ENCODE results near the gene DENND1A. TPM values are rescaled to one million over a fixed set of nuclear protein-coding genes. Genes with fewer than 3 reads are reported as not detected.

Gene DENND1A
- polyA plus RNA-seq, 2 of the 4 experiments (the other 2 are of a cell fraction): 15.1 to 21.9 TPM

- no peak for FAIRE-seq
- DNase-seq (ENCODE audit: low read depth in 1 of 2, low spot score in 1 of 2): peak; percentile 46 to 60
- ChIA-PET POLR2A (no interaction called here), CTCF (interaction anchor here (0.6 kb wide), 1 partner anchor 28 kb away, joined by 3 read pairs; no protein-coding TSS in a partner anchor)
- Histone ChIP-seq H3K4me1 (peaks cover 10% of the 10 kb centered on the region; the same call in 2 of the 3 replicates), H3K4me3 (no peak overlapping the region), H3K4me2 (peak overlapping the region; percentile 16; the same call in 2 of the 3 replicates), H3K9me3 (no peaks in the 10 kb centered on the region), H3K27ac (peak overlapping the region in 1 of 2 experiments; percentile 22; a peak in 1 of 6 replicates)
- peak; percentile 47 to 66; a peak in 4 of 6 replicates for ATAC-seq
- TF ChIP-seq EHF (CRISPR knock-in tag; IDR thresholded peaks at IDR 0.05) (no peak), FOSL2 (IDR thresholded peaks at IDR 0.05) (no peak), FOSL2 (CRISPR knock-in tag; IDR thresholded peaks at IDR 0.05) (peak; percentile 36; the same call in 1 of the 2 replicates), TFCP2L1 (CRISPR knock-in tag; IDR thresholded peaks at IDR 0.05) (no peak), CBX8 (IDR thresholded peaks at IDR 0.05) (no peak), JUN (IDR thresholded peaks at IDR 0.05) (no peak), RCOR1 (IDR thresholded peaks at IDR 0.05; ENCODE audit: low read depth, low read length) (no peak), CHD4 (IDR thresholded peaks at IDR 0.05; ENCODE audit: borderline replicate concordance) (no peak), CTCF (IDR thresholded peaks at IDR 0.05) (no peak), MAFK (IDR thresholded peaks at IDR 0.05; ENCODE audit: partially characterized antibody) (peak; percentile 43)
- WGBS (ENCODE audit: missing lambda C conversion rate): 6% methylated on average over 1 of the region's 1 CpG
Measured at GRCh38 chr9:123710299-123710698, 219.6 kb downstream of the DENND1A start.

- Histone ChIP-seq H3K4me3 (no peak overlapping the region), H3K4me2 (no peak overlapping the region), H3K4me1 (no peaks in the 10 kb centered on the region), H3K27ac (no peak overlapping the region), H3K9me3 (peaks cover 10% of the 10 kb centered on the region)
- FAIRE-seq (no peak), DNase-seq (ENCODE audit: low read depth in 1 of 2, low spot score in 1 of 2) (no peak), ATAC-seq (no peak)
- WGBS (ENCODE audit: missing lambda C conversion rate): no CpG with 5 or more reads among the region's 1 CpG
- ChIA-PET POLR2A (no interaction called here), CTCF (no interaction called here)
- TF ChIP-seq CHD2 (IDR thresholded peaks at IDR 0.05; ENCODE audit: low read length, partially characterized antibody) (no peak), CTCF (IDR thresholded peaks at IDR 0.05) (no peak), ZC3H11A (IDR thresholded peaks at IDR 0.05) (no peak), ZNF302 (CRISPR knock-in tag; IDR thresholded peaks at IDR 0.05) (no peak), RNF2 (IDR thresholded peaks at IDR 0.05; ENCODE audit: borderline replicate concordance, low read depth) (no peak), EHMT2 (IDR thresholded peaks at IDR 0.05; ENCODE audit: low read depth) (no peak), CBX2 (IDR thresholded peaks at IDR 0.05; ENCODE audit: borderline replicate concordance, low read depth) (no peak), MAZ (IDR thresholded peaks at IDR 0.05; ENCODE audit: borderline replicate concordance, low read depth, low read length) (no peak), CBX8 (IDR thresholded peaks at IDR 0.05) (no peak), FOSB (CRISPR knock-in tag; IDR thresholded peaks at IDR 0.05) (no peak), ZSCAN20 (CRISPR knock-in tag; IDR thresholded peaks at IDR 0.05) (no peak), REST (IDR thresholded peaks at IDR 0.05) (no peak)
Measured at GRCh38 chr9:123702483-123702882, 227.4 kb downstream of the DENND1A start.
